Kidney capillary endothelial cell (primary cell): ENCODE results near the gene DOLPP1.
"Not testable (repeated sequence)": the region's sequence is repeated elsewhere in the genome, so short reads cannot be mapped to it uniquely, and the experiment has no call there.

ENCODE experiments used
- DNase-seq: peaks from one replicate; pipeline ENCODE4 v3.0.0-alpha.2; 2018; ENCODE audit warnings: low spot score

Gene DOLPP1, protein sequence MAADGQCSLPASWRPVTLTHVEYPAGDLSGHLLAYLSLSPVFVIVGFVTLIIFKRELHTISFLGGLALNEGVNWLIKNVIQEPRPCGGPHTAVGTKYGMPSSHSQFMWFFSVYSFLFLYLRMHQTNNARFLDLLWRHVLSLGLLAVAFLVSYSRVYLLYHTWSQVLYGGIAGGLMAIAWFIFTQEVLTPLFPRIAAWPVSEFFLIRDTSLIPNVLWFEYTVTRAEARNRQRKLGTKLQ

DNA sequence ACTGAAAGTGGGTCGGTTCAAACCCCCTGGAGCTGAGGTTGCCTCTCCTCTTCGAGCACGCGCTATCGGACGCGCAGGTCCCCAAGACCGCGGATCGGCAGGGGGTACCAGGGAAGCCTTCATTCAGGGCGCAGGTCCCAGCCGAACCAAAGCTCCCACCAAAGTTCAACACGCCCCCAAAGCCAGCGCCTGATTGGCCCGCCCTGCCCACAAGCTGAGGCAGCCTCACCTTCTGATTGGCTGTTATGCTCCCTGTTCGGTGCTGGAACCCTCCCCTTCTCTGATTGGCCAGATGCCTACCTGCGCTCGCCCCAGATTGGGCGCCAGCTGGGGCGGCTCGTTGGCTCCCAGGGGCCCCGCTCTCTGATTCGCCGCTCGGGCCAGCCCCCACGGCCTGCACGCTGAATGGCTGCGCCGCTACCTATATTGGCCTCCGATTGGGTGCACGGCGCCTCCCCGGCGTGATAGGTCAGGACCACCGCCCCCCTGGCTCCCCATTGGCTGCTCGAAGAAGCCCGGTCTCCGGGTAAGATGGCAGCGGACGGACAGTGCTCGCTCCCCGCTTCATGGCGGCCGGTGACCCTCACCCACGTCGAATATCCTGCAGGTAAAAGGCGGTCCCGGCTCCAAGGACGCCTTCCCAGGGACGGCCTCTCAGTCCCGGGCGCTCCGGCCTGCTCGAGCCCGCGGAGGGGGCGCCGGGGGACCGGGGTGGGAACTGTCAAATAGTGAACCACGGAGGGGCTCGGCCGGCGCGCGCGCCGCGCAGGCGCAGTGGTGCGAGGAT lies at the start of gene DOLPP1:
DOLPP1 (plus strand) TSS at position 511 of the 787 bp plus-strand sequence; CDS start at position 532, 21 bp downstream.
- DNase-seq, result peak; percentile 98

DNA sequence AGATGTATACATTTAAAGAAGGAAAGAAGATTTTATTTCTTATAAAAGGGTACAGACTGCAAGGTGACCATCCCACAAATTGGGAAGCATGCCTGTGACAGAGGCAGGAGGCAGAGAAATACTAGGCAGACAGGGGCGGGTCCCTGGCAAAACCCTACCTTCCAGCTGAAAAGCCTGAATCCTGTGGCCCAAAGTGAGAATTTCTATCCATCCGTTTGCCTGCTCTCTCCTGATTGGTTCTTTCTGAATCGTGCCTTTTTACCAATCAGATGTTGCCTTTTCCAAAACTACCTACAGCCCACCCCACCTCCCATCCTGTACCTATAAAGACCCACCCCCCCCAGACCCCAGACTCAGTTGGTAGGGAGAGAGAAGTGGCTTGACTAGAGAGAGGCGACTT lies 49.4 kb upstream of the DOLPP1 start:
- no peak for DNase-seq

DNA sequence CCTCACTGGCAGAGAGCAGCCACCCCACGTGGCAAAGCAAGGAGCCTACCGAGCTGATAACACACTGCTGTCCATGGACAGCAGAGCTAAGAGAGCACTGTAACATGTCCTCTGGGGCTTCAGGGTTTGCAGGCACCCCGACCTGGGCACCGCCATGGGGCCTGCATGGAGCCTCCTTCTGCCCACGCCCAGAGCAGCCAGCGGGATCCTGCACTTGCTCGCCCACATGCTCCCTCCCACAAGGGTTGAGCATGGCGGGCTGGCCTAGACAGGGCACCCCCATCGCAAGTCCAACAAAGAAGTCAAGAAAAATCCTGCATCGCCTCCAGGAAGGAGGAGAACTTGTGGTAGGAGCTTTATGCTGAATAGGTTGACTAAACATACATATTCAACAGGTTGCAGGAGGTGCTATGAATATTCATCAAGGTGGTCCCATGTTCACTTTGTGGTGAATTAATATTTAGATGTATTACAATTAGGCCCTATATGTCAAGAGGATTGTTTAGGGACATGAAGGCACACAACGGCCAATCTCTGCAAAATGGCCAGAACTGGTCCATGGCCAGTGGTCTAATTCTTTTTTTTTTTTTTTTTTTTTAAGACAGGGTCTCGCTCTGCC lies 48.3 kb upstream of the DOLPP1 start:
- no peak for DNase-seq

DNA sequence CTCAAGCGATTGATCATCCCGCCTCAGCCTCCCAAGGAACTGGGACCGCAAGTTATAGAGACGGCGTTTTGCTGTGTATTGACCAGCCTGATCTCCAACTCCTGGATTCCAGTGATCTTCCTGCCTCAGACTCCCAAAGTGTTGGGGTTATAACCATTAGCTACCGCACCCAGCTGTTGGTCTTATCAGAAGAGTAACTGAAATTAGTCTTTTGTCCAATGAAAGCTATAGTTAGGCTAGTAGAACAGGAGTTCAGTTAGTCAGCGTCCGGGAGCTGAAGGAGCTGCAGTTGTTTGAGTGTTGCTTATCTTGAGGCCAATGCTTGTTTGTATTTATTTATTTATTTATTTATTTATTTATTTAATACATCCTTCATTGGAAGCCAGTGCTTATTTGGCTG lies 47.7 kb upstream of the DOLPP1 start:
- no peak for DNase-seq

DNA sequence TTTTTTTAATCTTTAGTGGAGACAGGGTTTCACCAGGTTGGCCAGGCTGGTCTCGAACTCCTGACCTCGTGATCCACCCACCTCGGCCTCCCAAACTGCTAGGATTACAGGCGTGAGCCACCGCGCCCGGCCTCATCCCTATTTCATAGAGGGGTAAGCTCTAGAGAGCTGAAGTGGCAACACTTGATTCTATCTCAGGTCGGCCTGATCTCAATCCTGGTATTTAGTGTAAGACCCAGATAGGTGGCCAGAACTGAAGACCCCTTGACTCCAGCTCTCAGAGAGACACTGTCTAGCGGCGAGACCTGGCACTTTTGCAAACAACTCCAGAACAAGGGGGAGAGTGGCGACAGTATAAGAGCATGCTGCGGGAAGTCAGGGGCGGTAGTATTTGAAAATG lies 45.1 kb upstream of the DOLPP1 start:
- not testable (repeated sequence) for DNase-seq

DNA sequence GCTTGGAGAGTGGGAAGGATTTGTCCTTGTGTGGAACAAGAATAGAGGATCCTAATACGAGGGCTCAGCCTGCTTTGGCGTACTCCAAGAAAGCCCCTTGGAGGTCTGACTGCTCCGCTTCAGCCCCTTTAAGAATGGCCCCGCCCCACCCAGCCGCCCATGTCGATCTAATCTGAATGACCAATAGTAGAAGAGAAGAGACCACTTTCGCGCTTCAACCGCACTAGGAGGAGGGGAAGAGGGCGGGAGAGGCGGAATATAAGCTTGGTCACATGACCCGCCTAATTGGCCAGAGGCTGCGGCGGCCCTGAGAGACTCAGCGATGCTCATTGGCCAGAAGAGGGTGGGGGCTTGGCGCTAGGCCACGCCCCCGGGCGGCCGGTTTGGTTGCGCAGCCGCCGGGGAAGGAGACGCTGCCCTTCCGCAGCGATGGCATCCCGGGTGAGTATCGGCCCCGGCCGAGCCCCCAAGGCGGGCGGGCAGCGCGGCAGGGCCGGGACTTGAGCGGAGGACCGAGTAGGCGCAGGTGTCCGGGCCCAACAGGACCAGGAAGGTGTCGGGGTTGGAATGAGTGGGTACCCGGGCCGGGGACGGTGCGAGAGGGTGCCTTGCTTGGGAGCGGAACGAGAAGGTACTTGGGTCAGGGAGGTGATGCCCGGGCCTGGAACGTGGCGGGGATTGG lies 44.5 kb upstream of the DOLPP1 start, which contains the start of gene MIGA2:
MIGA2 (plus strand) TSS at position 386 of the 682 bp plus-strand sequence. CDS start 3,969 bp downstream, outside the sequence.
- peak; percentile 99 for DNase-seq

DNA sequence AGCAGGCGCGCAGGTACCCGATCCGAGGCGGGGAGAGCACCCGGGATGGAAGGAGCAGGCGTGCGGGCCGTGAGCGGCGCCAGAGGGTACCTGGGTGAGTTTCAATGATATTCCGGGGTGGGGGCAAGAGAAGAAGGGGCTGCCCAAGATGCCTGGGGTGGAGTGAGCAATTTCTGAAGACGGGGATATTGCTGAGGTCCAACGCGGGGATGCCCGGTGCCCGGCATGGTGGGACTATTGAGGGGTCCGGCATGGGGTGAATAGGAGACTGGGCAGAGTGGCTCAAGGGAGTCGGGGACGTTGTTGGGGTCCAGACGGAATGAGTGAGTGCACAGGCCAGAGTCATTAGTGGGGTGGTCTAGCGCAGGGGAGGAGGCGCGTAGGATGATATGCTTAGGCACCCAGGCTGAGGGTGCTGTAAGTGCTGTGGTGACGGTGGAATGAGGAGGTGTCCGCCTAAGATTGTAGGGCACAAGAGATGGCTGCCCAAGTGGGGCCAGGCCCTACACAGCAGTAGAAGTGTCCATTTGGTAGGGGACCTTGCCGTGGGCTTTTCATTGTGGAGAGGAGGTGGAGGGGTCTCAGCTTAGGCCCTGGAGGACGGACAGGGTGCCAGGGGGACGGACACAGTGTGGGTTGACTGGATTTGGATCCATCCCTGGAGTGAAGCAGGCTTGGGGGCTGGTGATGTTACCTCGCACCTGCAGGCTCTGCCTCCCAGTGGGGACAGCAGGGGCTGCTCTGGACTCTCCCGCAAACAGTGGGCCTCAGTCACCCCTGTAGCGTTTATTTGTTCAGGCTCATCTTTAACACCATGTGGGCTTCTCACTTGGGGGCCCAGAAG lies 43.8 kb upstream of the DOLPP1 start:
- DNase-seq, result no peak

DNA sequence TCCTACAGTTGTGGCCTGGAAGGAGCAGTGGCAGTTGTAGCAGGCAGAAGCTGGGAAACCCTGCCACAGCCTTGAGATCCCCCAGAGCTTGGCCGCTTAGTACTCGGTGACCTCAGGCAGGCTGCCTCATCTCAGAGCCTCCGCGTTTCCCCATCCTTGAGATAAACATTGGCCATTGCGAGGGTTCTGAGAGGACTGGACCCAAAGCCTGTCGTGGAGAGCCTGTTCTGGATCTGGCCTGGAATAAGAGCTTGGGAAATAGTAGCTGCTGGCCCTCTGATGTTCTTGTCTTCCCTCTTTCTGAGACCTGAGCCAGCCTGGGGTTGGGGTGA lies 43.2 kb upstream of the DOLPP1 start:
- DNase-seq, result no peak

DNA sequence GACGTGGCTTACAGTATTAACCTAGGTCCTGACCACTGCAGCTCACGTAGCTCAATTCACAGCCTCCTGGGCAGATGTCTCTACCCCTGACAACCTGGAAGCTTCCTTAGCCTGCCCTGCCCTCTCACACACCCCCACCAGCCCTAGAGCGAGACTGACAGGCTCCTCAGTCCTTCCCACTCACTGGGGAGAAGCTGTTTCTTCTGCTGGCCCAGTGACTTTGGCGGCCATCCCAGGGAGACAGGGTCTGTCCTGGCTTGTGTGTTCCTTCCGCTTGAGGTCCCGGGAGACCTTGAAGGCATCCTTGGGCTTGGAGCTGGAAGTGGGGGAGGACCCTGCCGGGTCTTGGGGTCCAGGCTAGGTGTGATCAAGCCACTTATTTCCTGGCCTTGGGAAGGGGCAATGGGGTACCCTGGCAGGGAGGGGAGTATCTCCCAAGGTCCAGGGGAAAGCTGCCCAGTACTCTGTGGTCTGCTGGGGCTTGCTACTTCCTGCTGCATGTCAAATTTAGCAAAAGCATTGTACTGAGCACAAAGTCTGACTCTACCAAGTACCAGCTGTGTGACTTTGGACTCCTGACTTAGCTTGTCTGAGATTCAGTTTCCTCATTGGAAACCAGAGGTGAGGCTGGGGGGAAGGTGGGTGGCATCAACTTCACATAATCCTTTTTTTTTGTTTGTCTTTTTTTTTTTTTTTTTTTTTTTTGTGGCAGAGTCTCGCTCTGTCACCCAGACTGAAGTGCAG lies 42.6 kb upstream of the DOLPP1 start:
- no peak for DNase-seq

DNA sequence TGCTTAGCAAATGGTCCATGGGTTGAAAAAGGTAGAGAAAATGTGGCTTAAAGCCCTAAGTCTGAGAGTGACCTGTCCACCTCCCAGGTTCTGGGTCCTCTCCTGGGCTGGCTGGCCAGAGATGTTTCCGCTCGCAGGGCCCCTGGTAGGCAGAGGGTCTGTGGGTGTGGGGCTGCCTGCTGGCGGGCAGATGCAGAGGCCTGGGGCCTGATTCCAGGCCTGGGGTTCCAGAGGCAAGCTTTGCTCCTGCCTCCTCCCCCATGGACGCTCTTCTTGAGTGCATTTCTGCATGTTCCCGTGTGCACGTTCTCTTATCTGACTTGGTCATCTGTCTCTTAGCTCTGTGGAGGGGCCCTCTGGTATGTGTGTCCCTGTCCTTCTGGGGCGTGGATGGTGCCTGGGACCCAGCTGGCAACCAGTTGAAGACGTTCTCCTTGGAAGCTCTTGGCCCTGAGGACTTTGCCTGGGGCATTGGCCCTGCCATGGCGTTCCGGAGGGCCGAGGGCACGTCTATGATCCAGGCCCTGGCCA lies 40.7 kb upstream of the DOLPP1 start:
- DNase-seq, result no peak

DNA sequence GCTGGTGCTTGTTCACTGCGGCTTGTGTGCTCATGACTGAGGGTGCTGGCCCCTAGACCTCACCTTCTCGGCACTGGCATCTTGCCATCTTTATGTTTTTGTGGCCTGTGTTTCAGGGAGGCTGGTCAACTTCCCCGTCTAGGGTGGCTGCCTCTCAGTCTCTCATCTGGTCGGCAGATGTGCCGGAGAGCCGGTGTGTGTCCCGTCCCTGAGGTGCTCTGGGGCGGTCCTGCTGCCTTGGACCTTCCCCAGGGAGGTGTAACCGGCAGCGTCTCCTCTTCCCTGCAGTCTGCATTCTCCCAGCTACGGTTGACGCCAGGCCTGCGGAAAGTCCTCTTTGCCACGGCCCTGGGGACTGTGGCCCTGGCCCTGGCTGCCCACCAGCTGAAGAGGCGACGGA lies 38.9 kb upstream of the DOLPP1 start:
- no peak for DNase-seq

DNA sequence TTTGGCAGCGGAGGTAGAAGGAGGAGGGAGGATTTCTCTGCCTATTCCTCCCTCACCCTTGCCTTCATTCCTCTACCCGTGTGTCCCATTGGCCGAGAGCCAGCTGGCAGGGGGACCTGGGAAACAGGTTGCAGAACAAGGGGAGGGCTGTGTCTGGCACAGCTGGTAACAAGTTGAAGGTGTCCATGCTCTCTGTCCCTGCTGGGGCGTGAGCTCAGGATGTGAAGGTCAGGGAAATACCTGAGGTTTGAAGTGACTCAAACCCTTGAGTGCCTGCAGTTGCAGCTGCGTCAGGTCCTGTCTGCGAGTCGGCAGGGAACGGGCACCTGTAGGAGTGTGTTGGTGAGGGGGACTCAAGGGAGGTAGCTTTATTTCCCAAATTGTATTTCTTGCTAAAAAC lies 28.3 kb upstream of the DOLPP1 start:
- DNase-seq, result no peak

DNA sequence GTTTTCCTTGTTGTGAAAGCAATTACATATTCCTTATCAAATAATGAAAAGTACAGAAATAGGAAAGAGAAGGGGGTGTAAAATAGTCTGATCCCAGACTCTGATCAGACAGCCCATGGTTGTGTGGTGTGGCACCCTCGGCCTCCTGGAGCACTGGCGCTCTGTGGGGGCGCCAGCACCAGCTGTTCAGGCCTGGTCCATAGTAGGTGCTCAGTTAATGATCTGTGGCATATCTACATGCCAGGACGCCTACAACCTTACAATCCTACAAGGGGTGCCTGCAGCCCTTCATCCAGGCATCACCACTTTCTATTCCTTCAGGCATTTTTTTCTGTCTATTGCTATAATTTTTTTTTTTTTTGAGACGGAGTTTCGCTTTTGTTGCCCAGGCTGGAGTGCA lies 27.9 kb upstream of the DOLPP1 start:
- DNase-seq, result no peak

DNA sequence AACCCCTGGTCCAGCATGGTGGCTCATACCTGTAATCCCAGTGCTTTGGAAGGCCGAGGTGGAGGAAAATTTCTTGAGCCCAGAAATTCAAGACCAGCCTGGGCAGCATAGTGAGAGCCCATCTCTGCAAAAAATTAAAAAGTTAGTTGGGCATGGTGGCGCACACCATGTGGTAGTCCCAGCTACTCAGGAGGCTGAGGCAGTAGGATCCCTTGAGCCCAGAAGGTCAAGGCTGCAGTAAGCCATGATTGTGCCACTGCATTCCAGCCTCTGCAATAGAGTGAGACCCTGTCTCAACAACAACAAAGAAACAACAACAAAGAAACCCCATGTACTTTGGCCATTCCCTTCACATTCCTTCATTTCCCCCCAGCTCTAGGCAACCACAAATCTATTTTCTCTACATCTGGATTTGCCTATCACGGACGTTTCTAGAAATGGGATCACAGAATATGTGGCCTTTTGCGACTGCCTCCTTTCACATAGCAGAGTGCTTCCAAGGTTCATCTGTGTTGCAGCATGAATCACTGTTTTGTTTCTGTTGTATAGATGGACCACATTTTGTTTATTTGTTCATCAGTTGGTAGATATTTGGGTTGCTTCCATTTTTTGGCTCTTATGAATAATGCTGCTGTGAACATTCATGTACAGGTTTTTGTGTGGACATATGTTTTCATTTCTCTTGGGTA lies 26.6 kb upstream of the DOLPP1 start:
- DNase-seq, result no peak

DNA sequence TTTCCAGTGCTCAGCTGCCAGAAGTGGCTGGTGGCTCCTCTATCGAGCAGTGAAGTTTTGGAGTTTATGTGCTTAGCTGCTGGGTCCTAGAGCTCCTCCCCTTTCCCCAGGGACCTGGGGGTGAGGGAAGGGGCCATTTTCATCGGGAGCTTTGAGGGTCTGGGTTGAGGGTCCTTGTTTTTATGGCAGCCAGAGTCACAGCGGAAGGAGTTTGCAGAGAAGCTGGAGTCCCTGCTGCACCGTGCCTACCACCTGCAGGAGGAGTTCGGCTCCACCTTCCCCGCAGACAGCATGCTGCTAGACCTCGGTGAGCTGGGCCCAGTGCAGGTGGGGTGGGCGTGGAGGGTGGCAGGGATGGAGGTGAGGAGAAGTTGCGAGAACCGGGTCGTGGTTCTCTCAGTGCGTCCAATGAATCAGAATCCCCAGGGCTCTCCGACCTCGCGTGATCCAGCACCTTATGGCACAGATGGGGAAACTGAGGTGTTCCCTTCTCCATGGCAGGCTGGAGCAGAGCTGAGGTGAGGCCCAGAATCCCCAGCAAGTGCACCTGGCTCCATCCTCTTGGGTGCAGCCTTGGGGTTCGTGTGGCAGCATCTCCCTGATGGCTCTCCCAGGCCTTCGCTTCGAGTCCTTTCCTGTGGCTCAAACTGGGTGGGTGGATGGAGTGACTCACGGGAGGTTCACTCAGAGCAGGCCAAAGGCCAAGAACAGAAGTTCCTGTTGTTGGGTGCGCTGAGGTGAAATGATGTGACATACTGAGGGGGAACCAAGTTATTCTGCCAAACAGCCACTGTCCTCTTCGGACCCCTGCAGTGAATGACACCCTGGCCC lies 21.7 kb upstream of the DOLPP1 start:
- DNase-seq, result peak; percentile 23

DNA sequence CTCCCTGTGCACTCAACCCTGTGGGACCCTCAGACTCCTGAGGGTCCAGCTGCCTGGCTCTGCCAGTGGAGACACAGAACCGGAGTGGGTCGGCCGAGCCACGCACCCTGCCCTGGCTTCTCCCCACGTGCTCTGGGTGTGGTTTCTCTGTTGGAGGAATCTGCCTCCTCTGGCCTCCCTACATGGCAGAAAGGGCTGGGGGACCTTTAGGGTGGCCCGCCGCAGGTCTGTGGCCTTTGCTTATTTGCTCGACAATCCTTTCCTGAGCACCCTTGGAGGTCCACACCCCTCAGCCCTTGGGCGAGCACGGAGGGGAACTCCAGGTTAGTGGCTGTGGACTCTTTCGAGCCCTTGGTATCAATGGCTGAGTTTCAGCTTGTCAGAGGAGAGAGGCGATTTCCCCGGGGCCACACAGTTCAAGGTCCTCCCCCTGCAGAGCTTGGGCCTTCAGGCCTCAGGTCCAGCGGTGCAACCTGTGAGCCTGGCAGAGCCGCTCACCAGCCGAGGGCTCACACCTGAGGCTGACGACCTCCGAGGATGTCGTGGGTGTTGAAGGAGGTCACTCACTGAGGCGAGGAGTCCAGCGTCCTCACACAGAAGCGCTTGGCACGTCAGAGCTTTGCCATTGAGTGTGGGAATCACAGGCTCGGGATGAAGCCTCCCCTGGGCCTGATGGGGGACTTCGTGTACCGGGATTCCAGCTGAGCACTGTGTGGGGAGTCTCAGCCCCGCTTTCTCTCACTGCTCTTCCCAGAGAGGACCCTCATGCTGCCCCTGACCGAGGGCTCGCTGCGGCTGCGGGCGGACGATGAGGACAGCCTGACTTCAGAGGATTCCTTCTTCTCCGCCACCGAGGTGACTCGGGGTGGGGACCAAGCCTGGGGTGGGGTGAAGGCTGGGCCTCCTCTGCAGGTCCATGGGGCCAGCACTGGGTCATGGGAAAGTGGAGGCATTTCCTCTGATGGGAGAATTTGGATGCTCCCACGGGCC lies 20.8 kb upstream of the DOLPP1 start:
- DNase-seq, result no peak

DNA sequence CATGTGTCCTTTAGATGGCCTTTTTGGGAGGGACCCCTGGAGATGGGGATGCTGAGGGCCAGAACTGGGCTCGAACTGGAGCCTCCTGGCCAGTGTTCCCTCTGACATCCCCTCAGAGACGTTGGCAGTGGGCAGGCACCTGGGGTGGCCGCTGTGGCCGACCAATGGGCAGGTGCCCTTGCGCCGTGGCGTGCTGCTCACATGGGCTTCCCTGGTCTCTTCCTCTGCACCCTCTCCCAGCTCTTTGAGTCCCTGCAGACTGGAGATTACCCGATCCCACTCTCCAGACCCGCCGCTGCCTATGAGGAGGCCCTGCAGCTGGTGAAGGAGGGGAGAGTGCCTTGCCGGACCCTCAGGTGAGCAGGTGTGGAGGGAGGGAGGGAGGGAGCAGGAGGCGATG lies 19.9 kb upstream of the DOLPP1 start:
- no peak for DNase-seq

DNA sequence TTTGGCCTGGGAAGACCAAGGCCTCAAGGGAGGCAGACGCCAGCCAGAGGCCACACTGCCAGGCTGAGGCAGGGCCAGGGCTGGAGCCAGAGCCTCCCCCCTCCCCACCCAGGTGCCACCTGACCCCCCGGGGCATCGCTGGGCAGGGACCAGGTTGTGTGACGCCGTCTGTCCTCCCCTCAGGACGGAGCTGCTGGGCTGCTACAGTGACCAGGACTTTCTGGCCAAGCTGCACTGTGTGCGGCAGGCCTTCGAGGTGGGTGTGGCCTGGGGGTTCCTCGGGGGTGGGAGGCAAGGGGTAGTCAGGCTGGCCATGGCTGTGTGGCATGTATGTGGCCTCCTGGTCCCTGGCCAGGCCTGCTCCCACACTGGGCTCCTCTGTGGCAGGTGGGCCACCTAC lies 17.9 kb upstream of the DOLPP1 start:
- DNase-seq, result no peak
